ENCODE data around the gene NPRL2. TPM values are rescaled to one million over a fixed set of nuclear protein-coding genes. Genes with fewer than 3 reads are reported as not detected.
A peak's percentile ranks its signal among the peaks of the same experiment; 100 is the strongest.

The NPRL2 gene
- total RNA-seq, 1 donor from 2014 or later, result 17.1 TPM

DNA sequence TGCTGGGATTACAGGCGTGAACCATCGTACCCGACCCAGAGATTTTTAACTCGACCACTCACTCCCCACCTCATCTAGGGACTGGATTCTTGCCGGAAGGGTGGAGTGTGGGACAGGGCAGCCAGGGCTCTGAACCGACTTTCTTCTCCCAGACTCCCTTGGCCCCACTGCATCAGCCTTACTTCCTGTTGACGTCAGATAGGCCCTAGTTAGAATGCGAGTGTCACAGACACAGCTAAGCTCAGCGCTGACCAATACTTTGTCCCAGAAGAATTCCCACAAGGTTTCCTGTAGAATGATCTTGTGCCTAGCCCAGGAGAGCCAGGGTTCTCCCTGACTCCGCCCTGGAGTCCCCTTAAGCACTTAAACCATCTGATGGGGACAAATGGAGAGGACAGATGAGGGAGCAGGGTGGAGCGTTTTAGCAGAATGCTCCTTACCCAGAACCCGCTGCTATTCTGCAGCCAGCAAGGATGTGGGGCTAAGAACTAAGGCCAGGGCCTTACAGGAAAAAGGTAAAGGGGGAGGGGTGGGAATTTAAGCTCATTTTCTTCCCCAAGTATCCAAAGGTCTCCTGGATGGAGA lies 16.7 kb downstream of the NPRL2 start:
- TF ChIP-seq, protein P1, sequence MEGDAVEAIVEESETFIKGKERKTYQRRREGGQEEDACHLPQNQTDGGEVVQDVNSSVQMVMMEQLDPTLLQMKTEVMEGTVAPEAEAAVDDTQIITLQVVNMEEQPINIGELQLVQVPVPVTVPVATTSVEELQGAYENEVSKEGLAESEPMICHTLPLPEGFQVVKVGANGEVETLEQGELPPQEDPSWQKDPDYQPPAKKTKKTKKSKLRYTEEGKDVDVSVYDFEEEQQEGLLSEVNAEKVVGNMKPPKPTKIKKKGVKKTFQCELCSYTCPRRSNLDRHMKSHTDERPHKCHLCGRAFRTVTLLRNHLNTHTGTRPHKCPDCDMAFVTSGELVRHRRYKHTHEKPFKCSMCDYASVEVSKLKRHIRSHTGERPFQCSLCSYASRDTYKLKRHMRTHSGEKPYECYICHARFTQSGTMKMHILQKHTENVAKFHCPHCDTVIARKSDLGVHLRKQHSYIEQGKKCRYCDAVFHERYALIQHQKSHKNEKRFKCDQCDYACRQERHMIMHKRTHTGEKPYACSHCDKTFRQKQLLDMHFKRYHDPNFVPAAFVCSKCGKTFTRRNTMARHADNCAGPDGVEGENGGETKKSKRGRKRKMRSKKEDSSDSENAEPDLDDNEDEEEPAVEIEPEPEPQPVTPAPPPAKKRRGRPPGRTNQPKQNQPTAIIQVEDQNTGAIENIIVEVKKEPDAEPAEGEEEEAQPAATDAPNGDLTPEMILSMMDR (IDR thresholded peaks at IDR 0.05; ENCODE audit: insufficient read depth, low read length, severe bottlenecking), result no peak
- H3K36me3 ChIP-seq (ENCODE audit: control insufficient read depth, insufficient read depth, low read length), result peaks cover 17% of the 10 kb centered on the region
- no peak overlapping the region for H3K4me3 ChIP-seq (ENCODE audit: low read depth, low read length)
- no peaks in the 10 kb centered on the region for H3K27me3 ChIP-seq (ENCODE audit: control insufficient read depth, insufficient read depth, low read length)
- FAIRE-seq (no peak), DNase-seq (ENCODE audit: low read depth) (no peak)

GRCh38 chr3:50331364-50331907 lies 19.1 kb downstream of the NPRL2 start:
- DNase-seq (ENCODE audit: low read depth), result no peak
- Histone ChIP-seq H3K4me3 (ENCODE audit: low read depth, low read length) (no peak overlapping the region), H3K27me3 (ENCODE audit: control insufficient read depth, insufficient read depth, low read length) (no peaks in the 10 kb centered on the region), H3K36me3 (ENCODE audit: control insufficient read depth, insufficient read depth, low read length) (peaks cover 17% of the 10 kb centered on the region)
- no peak for FAIRE-seq
- TF ChIP-seq, protein P1 (IDR thresholded peaks at IDR 0.05; ENCODE audit: insufficient read depth, low read length, severe bottlenecking), result no peak

GRCh38 chr3:50330330-50330729 lies 20.2 kb downstream of the NPRL2 start:
- TF ChIP-seq, protein P1 (IDR thresholded peaks at IDR 0.05; ENCODE audit: insufficient read depth, low read length, severe bottlenecking), result no peak
- no peaks in the 10 kb centered on the region for H3K27me3 ChIP-seq (ENCODE audit: control insufficient read depth, insufficient read depth, low read length)
- DNase-seq (ENCODE audit: low read depth) (no peak), FAIRE-seq (no peak)
- H3K36me3 ChIP-seq (ENCODE audit: control insufficient read depth, insufficient read depth, low read length), result peaks cover 24% of the 10 kb centered on the region
- no peak overlapping the region for H3K4me3 ChIP-seq (ENCODE audit: low read depth, low read length)

DNA sequence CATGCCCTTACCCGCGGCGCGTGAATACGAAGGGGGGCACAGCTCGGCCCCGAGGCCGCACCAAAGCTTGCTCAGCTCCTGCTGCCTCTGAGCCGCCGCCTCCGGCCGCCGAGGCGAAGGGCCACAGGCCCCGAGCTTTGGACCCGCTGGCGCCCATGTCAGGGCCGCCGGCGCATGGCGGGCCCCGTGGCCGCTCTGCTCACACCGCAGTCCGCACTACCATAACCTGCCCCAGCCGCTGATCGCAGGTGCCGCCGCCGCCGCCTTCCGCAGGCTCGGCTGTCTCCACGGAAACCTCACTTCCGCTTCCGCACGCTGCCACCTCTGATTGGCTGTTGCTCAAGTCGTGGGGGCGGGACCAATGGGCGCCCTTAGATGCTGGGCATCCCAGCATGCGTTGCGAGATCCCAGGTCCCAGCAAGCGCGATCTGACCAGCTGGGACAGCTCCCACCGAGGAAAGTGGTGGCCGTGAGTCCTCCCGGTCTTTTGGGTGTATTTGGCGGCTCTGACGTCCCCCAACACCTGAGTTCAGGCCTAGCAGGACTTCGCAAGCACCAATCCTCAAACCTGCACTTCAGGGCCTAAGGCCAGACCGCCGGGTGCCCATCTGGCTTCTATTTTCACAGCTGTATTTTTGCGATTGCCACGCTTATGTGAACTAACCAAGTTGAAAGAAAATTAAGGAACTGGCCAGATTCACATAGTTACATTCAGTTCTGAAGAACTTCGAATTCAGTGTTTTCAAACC lies 22.5 kb downstream of the NPRL2 start, which contains the start of gene TUSC2:
Gene TUSC2, minus strand, starts transcription at position 281 of the 749 bp plus-strand sequence. Its CDS starts 124 bp downstream, at position 157.
- no peaks in the 10 kb centered on the region for H3K27me3 ChIP-seq (ENCODE audit: control insufficient read depth, insufficient read depth, low read length)
- peaks cover 26% of the 10 kb centered on the region for H3K36me3 ChIP-seq (ENCODE audit: control insufficient read depth, insufficient read depth, low read length)
- FAIRE-seq (peak; percentile 7), DNase-seq (ENCODE audit: low read depth) (peak; percentile 94)
- TF ChIP-seq, protein P1 (IDR thresholded peaks at IDR 0.05; ENCODE audit: insufficient read depth, low read length, severe bottlenecking), result no peak
- H3K4me3 ChIP-seq (ENCODE audit: low read depth, low read length), result peak within 1 kb of the TSS; percentile 95

DNA sequence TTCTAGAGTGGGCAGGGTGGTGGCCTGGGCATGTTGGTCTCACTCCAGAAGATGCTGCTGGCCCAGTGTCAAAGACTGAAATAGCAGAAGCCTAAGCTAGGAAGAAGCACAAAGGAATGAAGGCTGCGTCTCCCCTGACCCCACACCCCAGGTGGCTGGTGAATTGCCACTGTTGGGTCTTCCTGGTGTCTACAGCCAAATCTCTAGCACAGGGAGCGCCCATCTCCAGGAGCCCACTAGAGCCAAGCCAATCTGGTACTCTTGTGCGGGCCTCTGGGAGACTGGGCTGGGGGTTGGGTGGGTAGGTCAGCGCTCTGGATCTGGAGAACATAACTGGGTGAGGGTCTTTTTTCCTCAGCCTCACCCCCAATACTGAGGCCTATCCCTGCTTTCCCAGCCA lies 23.4 kb downstream of the NPRL2 start:
- TF ChIP-seq, protein P1 (IDR thresholded peaks at IDR 0.05; ENCODE audit: insufficient read depth, low read length, severe bottlenecking), result no peak
- Histone ChIP-seq H3K27me3 (ENCODE audit: control insufficient read depth, insufficient read depth, low read length) (no peaks in the 10 kb centered on the region), H3K4me3 (ENCODE audit: low read depth, low read length) (peak overlapping the region; percentile 95), H3K36me3 (ENCODE audit: control insufficient read depth, insufficient read depth, low read length) (peaks cover 26% of the 10 kb centered on the region)
- no peak for DNase-seq (ENCODE audit: low read depth)
- no peak for FAIRE-seq
